Activated CD4-positive, alpha-beta T cell treated with anti-CD3 and anti-CD28 coated beads, Interleukin-10, Interleukin-2, amounts not matched to agents 100 ng/mL and 50 ng/mL, durations not matched to agents 16 hours and 8 hours (primary cell): ENCODE results near the gene ALLC.

ENCODE experiments used
- DNase-seq: peaks from one replicate; pipeline ENCODE4 v3.0.0-alpha.2; 2020

ALLC gene

DNA sequence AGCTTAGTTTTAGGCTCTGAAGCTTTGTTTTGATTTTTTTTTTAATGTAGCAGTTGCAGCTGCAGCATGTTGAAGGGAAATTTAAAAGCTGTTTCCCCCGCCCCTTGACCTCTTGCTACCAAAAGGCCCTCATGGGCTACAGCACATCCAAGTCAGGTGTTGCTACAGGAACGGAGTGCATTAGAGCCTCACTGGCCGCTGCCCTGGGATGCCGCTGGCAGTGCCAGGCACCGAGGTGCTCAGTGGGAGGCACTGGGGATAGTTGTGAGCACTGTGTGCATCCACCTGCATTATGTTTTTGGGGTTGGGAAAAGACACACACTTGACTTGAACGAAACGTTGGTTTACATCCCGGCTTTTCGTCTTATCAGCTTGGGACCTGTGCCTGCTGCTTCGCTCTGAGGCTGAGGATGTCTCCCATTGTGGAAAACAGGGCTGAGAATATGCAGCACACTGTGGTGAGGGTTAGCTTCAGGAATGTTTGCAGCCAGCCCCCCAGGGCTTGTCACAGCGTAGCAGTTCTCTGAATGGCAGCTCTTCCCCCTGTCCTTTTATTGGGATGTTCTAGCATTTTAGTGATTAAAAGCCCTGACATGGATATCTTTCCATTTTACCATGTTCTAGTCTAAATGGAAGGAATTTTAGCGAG is 69.5 kb downstream of the ALLC start:
- DNase-seq: no peak

- DNase-seq: peak; percentile 31
Observed at GRCh38 chr2:3728104-3729054, 70.4 kb downstream of the ALLC start.

- no peak for DNase-seq
Observed at GRCh38 chr2:3729055-3729448, 71.1 kb downstream of the ALLC start.

DNA sequence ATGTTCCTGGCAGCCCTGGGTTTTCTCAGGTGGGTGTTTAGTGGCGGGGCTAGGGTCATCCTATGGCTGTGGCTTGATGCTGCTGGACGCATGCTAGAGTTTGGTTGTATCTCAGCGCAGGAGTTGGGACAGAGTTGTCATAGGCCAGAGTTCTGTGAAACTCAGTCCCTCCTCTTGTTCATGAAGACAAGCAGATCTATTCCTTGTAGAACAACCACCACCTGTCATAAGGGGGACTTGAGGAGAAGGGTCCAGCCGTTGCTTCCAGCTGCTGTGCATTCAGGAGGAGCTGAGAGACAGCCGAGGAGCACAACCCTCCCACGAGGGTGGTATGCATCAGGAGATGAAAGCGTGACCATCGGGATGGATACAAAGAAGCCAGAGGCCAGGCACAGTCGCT is 71.8 kb downstream of the ALLC start:
- DNase-seq: no peak

DNA sequence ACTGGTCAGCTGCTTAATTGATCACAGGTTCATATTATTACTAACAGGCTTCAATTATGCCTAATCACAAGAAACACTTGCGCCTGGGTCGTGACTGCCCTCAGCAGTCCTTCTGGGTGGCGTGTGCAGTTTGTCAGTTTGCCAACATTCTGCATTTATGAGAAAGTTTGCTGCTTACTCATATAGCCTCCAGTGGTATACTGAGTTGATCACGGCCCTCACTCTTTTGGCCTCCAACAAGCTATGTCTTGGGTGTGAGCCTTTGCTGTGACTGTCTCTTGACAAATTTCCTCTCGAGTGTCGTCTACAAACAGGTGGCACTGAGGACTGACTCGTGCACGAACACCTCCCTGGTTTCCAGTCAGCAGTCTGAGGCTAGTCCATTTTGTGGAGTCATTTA is 72.6 kb downstream of the ALLC start:
- DNase-seq: no peak

- DNase-seq: no peak
Observed at GRCh38 chr2:3731829-3732228, 73.8 kb downstream of the ALLC start.

- DNase-seq: no peak
Observed at GRCh38 chr2:3736112-3736511, 78.1 kb downstream of the ALLC start.

DNA sequence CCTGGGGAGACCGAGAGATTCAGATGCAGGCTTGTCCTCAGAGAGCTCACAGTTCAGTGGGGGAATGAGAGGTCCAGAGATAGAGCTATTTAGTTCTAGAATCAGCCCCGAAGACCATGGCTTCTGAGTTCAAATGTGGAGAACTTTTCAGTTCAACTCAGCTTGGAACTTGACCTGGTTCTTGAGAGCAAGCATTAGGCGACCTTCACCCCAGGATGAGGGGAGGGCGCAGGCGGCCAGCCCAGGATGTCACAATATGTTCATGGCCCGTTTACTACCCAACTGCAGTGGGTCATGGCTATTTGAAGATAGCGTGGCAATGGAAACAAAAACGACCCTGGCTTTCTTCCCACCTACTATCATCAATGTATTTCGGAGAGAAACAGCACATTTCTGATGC is 79.1 kb downstream of the ALLC start:
- no peak for DNase-seq

DNA sequence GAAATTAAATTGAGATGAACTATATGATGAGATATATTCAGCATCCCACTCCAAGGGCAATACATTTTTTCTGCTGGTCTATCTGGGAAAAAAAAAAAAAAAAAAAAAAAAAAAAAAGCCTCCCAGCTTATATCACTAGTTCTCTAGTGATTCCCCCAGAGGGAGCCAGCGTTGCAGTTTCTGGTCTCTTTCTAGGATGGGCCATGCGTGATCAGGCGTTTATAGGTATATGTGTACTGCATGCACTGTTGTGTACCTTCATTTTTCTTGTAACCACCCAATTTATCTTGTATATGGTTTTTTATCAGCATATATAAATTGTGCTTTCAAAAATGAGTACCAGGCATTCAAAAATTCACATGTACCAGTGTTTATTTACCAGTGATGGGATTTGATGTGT is 80.5 kb downstream of the ALLC start:
- peak; percentile 31 for DNase-seq

DNA sequence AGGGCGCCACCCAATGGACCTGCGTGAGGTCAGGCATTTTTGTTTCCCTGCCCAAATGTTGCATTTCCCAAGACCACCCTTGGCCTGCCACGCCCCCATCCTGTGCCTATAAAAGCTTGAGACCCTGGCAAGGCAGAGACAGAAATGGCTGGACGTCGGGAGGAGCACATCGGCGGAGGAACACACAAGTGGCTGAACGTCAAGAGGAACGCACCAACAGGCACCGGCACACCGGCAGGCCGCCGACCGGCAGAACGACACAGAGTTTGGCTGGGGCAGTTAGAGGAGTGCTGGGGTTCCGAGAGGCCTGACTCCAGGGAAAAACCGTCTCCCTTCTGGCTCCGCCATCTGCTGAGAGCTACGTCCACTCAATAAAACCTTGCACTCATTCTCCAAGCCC is 81.3 kb downstream of the ALLC start:
- no peak for DNase-seq

DNA sequence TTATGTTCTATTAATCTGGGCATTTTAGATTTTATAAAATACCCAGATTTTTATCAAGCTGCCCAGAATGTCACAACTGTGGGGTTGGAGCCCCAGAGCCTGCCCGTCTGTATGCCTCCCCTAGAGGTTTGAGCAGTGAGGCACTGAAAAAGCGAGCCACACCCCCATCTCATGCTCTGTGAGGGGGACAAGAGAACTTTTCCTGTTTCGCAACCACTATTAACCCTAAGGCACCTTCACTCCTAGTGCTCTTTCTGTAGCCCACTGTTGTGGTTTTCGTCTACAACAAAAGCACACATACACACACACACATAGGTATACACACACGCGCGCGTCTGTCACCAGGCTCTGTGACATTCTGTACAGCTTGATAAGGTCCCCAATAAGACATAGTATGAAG is 83.4 kb downstream of the ALLC start:
- DNase-seq: no peak

- DNase-seq: no peak
Observed at GRCh38 chr2:3741867-3742602, 84.0 kb downstream of the ALLC start.

DNA sequence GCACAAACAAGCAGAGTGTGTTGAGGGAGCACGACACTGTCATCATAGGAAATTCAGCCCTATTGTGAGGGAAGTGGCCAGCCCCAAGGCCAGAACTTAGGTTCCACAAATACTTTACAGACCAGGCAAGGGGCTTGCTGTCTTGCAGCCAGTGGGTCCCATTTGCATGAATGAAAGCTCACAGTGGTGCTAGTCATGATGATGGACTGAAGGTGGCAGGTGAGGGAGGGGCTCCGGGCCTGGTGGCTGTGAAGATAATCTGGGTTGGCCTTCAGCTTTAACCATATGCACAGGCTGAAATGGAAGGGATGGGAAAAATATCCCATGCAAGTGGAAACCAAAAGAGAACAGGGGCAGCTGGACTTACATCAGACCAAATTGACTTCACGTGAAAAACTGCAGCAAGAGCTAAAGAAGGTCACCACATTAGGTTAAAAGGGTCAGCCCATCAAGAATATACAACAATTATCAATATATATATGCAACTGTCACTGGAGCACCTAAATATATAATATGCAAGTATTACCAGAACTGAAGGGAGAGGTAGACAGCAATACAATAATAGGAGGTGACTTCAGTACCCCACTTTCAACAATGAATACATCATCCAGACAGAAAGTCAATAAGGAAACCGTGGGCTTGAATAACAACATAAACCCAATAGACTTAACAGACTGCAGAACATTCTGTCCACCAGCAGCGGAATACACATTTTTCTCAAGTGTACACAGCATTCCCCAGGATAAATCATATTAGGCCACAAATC is 84.9 kb downstream of the ALLC start:
- no peak for DNase-seq

DNA sequence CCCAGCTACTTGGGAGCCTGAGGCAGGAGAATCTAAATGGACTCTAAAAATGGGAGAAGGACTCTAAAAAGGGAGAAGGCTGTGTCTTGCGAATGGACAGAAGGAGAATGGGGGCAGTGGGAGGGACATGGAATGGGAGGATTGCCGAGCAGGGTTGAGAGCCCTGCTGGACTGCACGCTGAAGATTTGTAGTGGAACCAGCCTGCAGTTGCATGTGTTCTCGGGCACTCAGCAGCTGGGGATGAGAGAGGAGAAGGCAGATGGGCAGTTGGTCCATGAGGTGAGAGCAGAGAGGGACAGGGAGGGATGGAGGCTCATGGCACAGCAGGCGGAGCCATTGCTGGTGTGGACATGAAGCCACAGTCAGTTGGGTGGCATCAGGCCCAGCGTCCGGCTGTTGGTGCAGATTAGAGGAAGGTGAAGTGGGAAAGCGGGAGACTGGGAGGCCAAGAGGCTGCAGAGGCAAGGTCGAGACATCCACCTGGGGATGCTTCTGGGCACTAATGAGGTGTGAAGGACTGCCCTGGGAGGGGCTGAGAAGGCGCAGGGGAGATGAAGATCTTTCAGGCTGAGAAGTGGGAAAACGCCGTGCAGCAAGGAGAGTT is 86.1 kb downstream of the ALLC start:
- no peak for DNase-seq

DNA sequence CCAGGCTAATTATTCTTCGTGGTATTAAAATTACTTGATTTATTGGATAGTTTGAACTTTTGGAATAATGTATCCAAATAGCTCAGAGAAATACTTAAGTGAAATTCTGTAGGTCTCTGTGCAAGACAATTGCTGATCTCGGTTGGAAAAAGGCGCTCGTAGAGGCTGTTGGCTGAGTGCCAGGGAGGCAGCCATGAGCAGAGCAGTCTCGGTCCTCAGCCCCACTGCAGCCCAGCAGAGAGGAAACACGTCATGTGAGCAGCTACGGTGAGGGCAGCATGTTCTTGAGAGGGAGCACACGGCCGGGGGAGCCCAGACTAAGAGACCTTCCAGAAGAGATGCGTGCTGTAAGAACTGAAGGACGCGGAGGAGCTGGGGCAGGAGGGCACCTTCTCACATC is 87.9 kb downstream of the ALLC start:
- no peak for DNase-seq

GRCh38 chr2:3747032-3747654 is 89.1 kb downstream of the ALLC start:
- no peak for DNase-seq

GRCh38 chr2:3747826-3748225 is 89.8 kb downstream of the ALLC start:
- no peak for DNase-seq

GRCh38 chr2:3749201-3749600 is 91.2 kb downstream of the ALLC start:
- DNase-seq: no peak

GRCh38 chr2:3751251-3751650 is 93.3 kb downstream of the ALLC start:
- no peak for DNase-seq

DNA sequence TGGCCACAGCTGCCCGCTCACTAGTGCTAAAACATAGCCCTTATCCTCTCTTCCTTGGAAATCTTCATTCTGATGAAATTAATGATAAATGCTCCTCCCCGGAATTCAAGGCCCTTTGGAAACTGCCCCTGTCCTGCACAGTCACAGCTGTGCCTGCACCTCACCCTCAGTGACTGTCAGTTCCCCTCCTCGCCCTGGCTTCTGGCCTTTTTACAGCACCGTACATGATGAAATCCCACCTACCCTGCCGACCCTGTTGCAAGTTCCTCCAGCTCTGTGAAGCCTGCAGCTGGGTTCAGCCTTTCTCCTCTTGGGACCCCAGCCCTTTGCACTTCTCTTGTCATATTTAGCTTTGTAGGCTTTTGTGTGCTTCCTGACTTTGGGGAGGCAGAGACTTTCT is 93.8 kb downstream of the ALLC start:
- no peak for DNase-seq
